Measurements from ENCODE around the gene COL27A1.

COL27A1 gene

GRCh38 chr9:114168281-114169028 is 13.1 kb downstream of the COL27A1 start:
- no peak for DNase-seq (ENCODE audit: low spot score)

- DNase-seq (ENCODE audit: low spot score): no peak
These were observed 14.0 kb downstream of the COL27A1 start for GRCh38 chr9:114169029-114169951.

- DNase-seq (ENCODE audit: low spot score): no peak
These were observed 14.8 kb downstream of the COL27A1 start for GRCh38 chr9:114169952-114170770.

GRCh38 chr9:114170771-114171461 is 15.6 kb downstream of the COL27A1 start:
- DNase-seq (ENCODE audit: low spot score): no peak

GRCh38 chr9:114171500-114171899 is 16.2 kb downstream of the COL27A1 start:
- DNase-seq (ENCODE audit: low spot score): no peak

GRCh38 chr9:114172981-114173833 is 17.9 kb downstream of the COL27A1 start:
- no peak for DNase-seq (ENCODE audit: low spot score)

- no peak for DNase-seq (ENCODE audit: low spot score)
These were observed 19.2 kb downstream of the COL27A1 start for GRCh38 chr9:114174557-114174875.

- peak; percentile 50 for DNase-seq (ENCODE audit: low spot score)
These were observed 19.8 kb downstream of the COL27A1 start for GRCh38 chr9:114174876-114175771.

- no peak for DNase-seq (ENCODE audit: low spot score)
These were observed 21.4 kb downstream of the COL27A1 start for GRCh38 chr9:114176624-114177291.

- no peak for DNase-seq (ENCODE audit: low spot score)
These were observed 22.2 kb downstream of the COL27A1 start for GRCh38 chr9:114177423-114178064.

GRCh38 chr9:114178076-114178475 is 22.7 kb downstream of the COL27A1 start:
- DNase-seq (ENCODE audit: low spot score): no peak

- no peak for DNase-seq (ENCODE audit: low spot score)
These were observed 23.6 kb downstream of the COL27A1 start for GRCh38 chr9:114178756-114179450.

GRCh38 chr9:114179516-114179915 is 24.2 kb downstream of the COL27A1 start:
- no peak for DNase-seq (ENCODE audit: low spot score)

- no peak for DNase-seq (ENCODE audit: low spot score)
These were observed 25.6 kb downstream of the COL27A1 start for GRCh38 chr9:114180696-114181606.

GRCh38 chr9:114181607-114182409 is 26.5 kb downstream of the COL27A1 start:
- no peak for DNase-seq (ENCODE audit: low spot score)

- no peak for DNase-seq (ENCODE audit: low spot score)
These were observed 27.7 kb downstream of the COL27A1 start for GRCh38 chr9:114183006-114183405.

Measured in globus pallidus (tissue), 1 donor.